ENCODE measurements around the gene WDR36.

GRCh38 chr5:111173476-111173875, 81.3 kb downstream of the WDR36 start:
- no peak for TF ChIP-seq POLR2A (IDR thresholded peaks at IDR 0.05; ENCODE audit: low read depth, low read length)
- TF ChIP-seq TAF1 (IDR thresholded peaks at IDR 0.05; ENCODE audit: low read depth, low read length), result no peak
- no peak for TF ChIP-seq POLR2AphosphoS5 (IDR thresholded peaks at IDR 0.05; ENCODE audit: low read depth, low read length)

All from GM12891 (cell line).